Thyroid gland (tissue), 4 donors: Measurements from ENCODE around the gene POR.

Source experiments
- POLR2A ChIP-seq, 2 donors: fragments of 450-650 bp; IDR thresholded peaks; one replicate each; pipeline ENCODE4 v1.6.1; 2017; ENCODE audit warnings: antibody characterized with exemption in 2 of 2, mild to moderate bottlenecking in 2 of 2, moderate library complexity in 1 of 2
- TF ChIP-seq, protein P1 (sequence below), 6 experiments: fragments of 200-600 bp in 3 of 6; fragments of 450-650 bp in 3 of 6; sonication (generic) in 3 of 6; IDR thresholded peaks; one replicate each; pipeline ENCODE4 v1.5.1; 2016 to 2019; ENCODE audit warnings: antibody characterized with exemption in 6 of 6, mild to moderate bottlenecking in 2 of 6, inconsistent platforms in 1 of 6, moderate library complexity in 1 of 6

DNA sequence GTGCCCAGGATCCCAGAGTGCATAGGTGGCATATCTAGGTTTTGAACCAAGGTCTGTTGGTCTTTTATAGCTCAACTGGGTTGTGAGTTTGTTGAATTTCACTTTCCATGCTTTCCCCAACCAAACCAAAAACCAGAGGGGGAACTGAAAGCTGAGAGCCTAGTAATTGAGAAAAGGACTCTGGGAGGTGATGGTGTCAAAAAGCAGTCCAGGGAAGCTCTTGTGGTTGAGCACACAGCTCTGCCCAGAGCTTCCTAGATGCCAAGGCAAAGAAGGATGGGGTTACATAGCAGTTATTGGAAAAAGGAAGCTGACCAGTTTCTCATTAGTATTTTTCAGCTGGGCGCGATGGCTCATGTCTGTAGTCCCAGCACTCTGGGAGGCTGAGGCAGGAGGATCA, 9.9 kb downstream of the POR start:
- TF ChIP-seq, protein P1, sequence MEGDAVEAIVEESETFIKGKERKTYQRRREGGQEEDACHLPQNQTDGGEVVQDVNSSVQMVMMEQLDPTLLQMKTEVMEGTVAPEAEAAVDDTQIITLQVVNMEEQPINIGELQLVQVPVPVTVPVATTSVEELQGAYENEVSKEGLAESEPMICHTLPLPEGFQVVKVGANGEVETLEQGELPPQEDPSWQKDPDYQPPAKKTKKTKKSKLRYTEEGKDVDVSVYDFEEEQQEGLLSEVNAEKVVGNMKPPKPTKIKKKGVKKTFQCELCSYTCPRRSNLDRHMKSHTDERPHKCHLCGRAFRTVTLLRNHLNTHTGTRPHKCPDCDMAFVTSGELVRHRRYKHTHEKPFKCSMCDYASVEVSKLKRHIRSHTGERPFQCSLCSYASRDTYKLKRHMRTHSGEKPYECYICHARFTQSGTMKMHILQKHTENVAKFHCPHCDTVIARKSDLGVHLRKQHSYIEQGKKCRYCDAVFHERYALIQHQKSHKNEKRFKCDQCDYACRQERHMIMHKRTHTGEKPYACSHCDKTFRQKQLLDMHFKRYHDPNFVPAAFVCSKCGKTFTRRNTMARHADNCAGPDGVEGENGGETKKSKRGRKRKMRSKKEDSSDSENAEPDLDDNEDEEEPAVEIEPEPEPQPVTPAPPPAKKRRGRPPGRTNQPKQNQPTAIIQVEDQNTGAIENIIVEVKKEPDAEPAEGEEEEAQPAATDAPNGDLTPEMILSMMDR (IDR thresholded peaks at IDR 0.05) = no peak
- TF ChIP-seq POLR2A (IDR thresholded peaks at IDR 0.05) = no peak
